HL-60 (cell line): ENCODE results near the gene USP48.

ENCODE experiments used
- DNase-seq, 2 experiments: peaks; one replicate each; pipeline ENCODE4 v3.0.0-alpha.2; 2010 to 2020; ENCODE audit warnings: low read depth in 1 of 2, low spot score in 1 of 2
- H3K27ac ChIP-seq: fragments of 250-450 bp; sonication (Bioruptor Pico); replicated peaks from 2 replicates; pipeline ENCODE4 v1.5.1; 2020; ENCODE audit warnings: mild to moderate bottlenecking, moderate library complexity
- H3K27me3 ChIP-seq: fragments of 250-450 bp; sonication (Bioruptor Pico); 2 replicates; pipeline ENCODE4 v1.5.1; 2021; ENCODE audit warnings: mild to moderate bottlenecking, moderate library complexity; ENCODE audit not compliant: insufficient read depth, poor library complexity, severe bottlenecking
- H3K4me3 ChIP-seq: replicated peaks from 2 replicates; pipeline ENCODE4 v1.5.1; 2011; ENCODE audit warnings: mild to moderate bottlenecking, control low read depth, low read length; ENCODE audit not compliant: insufficient read depth
- CTCF ChIP-seq: IDR thresholded peaks from one replicate; pipeline ENCODE4 v1.5.1; 2011; ENCODE audit warnings: low read length, control low read depth, inconsistent platforms; ENCODE audit not compliant: insufficient read depth
- GABPA ChIP-seq: IDR thresholded peaks from 2 replicates; pipeline ENCODE4 v1.6.1; 2012; ENCODE audit warnings: low read depth
- POLR2AphosphoS5 ChIP-seq: IDR thresholded peaks from 2 replicates; pipeline ENCODE4 v1.6.1; 2012; ENCODE audit warnings: low read depth
- REST ChIP-seq: IDR thresholded peaks from 2 replicates; pipeline ENCODE4 v1.6.1; 2012; ENCODE audit warnings: low read depth; ENCODE audit not compliant: insufficient replicate concordance
- SPI1 ChIP-seq: IDR thresholded peaks from 2 replicates; pipeline ENCODE4 v1.6.1; 2012; ENCODE audit warnings: low read depth, mild to moderate bottlenecking, borderline replicate concordance

The USP48 gene

DNA sequence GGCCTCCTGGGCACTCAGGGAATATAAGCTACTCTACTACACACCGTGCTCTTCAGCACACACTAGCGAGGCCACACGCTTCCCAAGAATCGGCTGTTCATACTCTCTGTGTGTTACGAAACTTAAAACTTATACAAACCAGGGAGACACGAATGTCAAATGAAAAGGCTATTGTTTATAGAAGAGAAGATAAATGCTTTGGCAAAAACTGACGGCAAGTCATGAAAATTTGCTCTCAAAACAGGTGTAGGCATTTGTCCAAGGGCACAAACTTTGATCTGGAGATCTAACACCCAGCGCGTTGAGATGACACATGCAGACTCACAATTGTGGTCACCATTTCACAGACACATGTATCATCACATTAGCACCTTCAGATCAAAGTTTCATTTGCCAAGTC lies 46.1 kb downstream of the USP48 start:
- no peak overlapping the region for H3K4me3 ChIP-seq
- TF ChIP-seq CTCF (no peak), POLR2AphosphoS5 (no peak), REST (no peak), GABPA (no peak), SPI1 (no peak)
- no peaks in the 10 kb centered on the region for H3K27me3 ChIP-seq
- no peak for DNase-seq
- H3K27ac ChIP-seq: no peak overlapping the region

DNA sequence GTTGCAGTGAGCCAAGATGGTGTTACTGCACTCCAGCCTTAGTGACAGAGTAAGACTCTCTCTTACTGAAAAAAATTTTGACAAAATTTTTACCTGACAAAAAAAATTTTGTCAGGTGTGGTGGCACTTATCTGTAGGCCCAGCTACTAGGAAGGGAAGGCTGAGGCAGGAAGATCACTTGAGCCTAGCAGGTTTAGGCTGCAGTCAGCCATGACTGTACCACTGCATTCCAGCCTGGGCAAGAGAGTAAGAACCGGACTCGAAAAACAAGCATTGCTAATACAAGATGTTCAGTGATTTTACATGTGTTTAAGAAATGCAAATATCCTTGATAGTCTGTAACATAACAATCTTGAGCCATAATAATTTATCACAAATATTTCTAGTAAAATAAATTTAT lies 46.9 kb downstream of the USP48 start:
- Histone ChIP-seq H3K27ac (no peak overlapping the region), H3K27me3 (no peaks in the 10 kb centered on the region), H3K4me3 (no peak overlapping the region)
- no peak for DNase-seq
- TF ChIP-seq POLR2AphosphoS5 (no peak), SPI1 (no peak), REST (no peak), CTCF (no peak), GABPA (no peak)

DNA sequence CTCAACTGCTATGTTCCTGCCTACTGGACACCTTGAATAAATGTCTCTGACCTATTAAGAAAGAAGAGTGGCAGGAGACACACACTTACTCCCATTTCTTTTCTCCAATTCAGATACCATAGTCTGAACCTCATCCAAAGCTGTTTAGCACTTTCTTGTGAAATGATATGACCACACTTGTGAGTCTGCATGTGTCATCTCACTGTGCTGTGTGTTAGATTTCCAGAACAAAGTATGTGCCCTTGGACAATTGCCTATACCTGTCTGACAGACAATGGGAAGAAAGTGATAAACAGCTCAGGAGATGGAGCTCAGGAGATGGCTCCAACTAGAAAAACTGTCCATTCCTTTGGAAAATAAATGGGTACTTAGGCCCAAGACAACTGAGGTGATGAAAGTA lies 48.4 kb downstream of the USP48 start:
- no peak overlapping the region for H3K27ac ChIP-seq
- TF ChIP-seq GABPA (no peak), POLR2AphosphoS5 (no peak), REST (no peak), SPI1 (no peak)
- no peaks in the 10 kb centered on the region for H3K27me3 ChIP-seq
- no peak for DNase-seq
- H3K4me3 ChIP-seq: no peak overlapping the region
